Sigmoid colon (tissue), 7 donors: ENCODE measurements around the gene SCN2A. TPM values are rescaled to one million over a fixed set of nuclear protein-coding genes. Genes with fewer than 3 reads are reported as not detected.

Experiments used
- DNase-seq: peaks from one replicate; pipeline ENCODE4 v3.0.0-alpha.2; 2019
- H3K27ac ChIP-seq, 4 donors: fragments of 200-600 bp; sonication (generic); one replicate each; pipeline ENCODE4 v1.5.1; 2016 to 2019; ENCODE audit warnings: mild to moderate bottlenecking in 1 of 4
- H3K27me3 ChIP-seq, 3 donors: fragments of 200-600 bp; sonication (generic); one replicate each; pipeline ENCODE4 v1.5.1; 2019; ENCODE audit warnings: mild to moderate bottlenecking in 1 of 3
- H3K36me3 ChIP-seq, 4 donors: fragments of 200-600 bp; sonication (generic); one replicate each; pipeline ENCODE4 v1.5.1; 2016 to 2019
- H3K4me1 ChIP-seq, 4 donors: fragments of 200-600 bp; sonication (generic); one replicate each; pipeline ENCODE4 v1.5.1; 2017 to 2019
- H3K4me3 ChIP-seq, 4 donors: fragments of 200-600 bp; sonication (generic); one replicate each; pipeline ENCODE4 v1.5.1; 2017 to 2019; ENCODE audit warnings: mild to moderate bottlenecking in 2 of 4, moderate library complexity in 1 of 4
- H3K9me3 ChIP-seq, 4 donors: fragments of 200-600 bp in 3 of 4; sonication (generic) in 3 of 4; one replicate each; pipeline versions ENCODE4 v1.5.1 to v1.6.1; 2013 to 2019
- EP300 ChIP-seq, 4 donors: sonication (generic); formaldehyde crosslinking; IDR thresholded peaks; one replicate each; pipeline ENCODE4 v1.6.1; 2017; ENCODE audit warnings: antibody characterized with exemption in 4 of 4
- POLR2A ChIP-seq, 2 donors: fragments of 450-650 bp; IDR thresholded peaks; one replicate each; pipeline ENCODE4 v1.6.1; 2016; ENCODE audit warnings: antibody characterized with exemption in 2 of 2, mild to moderate bottlenecking in 2 of 2, moderate library complexity in 2 of 2
- POLR2AphosphoS5 ChIP-seq, 4 donors: sonication (generic); formaldehyde crosslinking; IDR thresholded peaks; one replicate each; pipeline ENCODE4 v1.6.1; 2017; ENCODE audit warnings: antibody characterized with exemption in 4 of 4
- WGBS, 2 donors: extraction: QIAGEN DNeasy Blood & Tissue Kit; methylation state at CpG; one replicate each; pipeline ENCODE4 v1.1.7; 2013; 5-methylcytosine and 5-hydroxymethylcytosine counted together
- intact Hi-C: fragments of 100-400 bp; cut with DNase I; formaldehyde crosslinking; loops from one replicate; pipeline ENCODE4 v1.15.1; 2023
- polyA plus RNA-seq, 3 donors: library from polyadenylated mRNA; stranded (reverse); fragments of 200-250 nt; gene quantifications; one replicate each; pipeline ENCODE4 v1.2.3, GENCODE V29; 2013
- total RNA-seq, 4 donors: library from RNA; depleted of rRNA; stranded (reverse); fragments of >200 nt; gene quantifications; one replicate each; pipeline ENCODE4 v1.1.0, GENCODE V29; 2016
- TF ChIP-seq, protein P1 (sequence below), 4 experiments: fragments of 450-650 bp in 3 of 4; fragments of 200-600 bp in 1 of 4; IDR thresholded peaks; one replicate each; pipeline ENCODE4 v1.5.1; 2016 to 2019; ENCODE audit warnings: antibody characterized with exemption in 4 of 4, mild to moderate bottlenecking in 3 of 4, moderate library complexity in 2 of 4
- donor health status: healthy with polysubstance abuse.
- donor health status: Bipolar disorder and iron deficiency.
- donor health status: healthy.

The SCN2A gene
- total and polyA plus RNA-seq, 7 donors = under 0.01 to 1.1 (median 0.58) TPM; not detected in 1

- no peak overlapping the region for H3K27ac ChIP-seq
- intact Hi-C loops = no loop called here
- TF ChIP-seq, protein P1, sequence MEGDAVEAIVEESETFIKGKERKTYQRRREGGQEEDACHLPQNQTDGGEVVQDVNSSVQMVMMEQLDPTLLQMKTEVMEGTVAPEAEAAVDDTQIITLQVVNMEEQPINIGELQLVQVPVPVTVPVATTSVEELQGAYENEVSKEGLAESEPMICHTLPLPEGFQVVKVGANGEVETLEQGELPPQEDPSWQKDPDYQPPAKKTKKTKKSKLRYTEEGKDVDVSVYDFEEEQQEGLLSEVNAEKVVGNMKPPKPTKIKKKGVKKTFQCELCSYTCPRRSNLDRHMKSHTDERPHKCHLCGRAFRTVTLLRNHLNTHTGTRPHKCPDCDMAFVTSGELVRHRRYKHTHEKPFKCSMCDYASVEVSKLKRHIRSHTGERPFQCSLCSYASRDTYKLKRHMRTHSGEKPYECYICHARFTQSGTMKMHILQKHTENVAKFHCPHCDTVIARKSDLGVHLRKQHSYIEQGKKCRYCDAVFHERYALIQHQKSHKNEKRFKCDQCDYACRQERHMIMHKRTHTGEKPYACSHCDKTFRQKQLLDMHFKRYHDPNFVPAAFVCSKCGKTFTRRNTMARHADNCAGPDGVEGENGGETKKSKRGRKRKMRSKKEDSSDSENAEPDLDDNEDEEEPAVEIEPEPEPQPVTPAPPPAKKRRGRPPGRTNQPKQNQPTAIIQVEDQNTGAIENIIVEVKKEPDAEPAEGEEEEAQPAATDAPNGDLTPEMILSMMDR (IDR thresholded peaks at IDR 0.05) = no peak
- TF ChIP-seq POLR2A (IDR thresholded peaks at IDR 0.05) = no peak
- no peaks in the 10 kb centered on the region for H3K36me3 ChIP-seq
- H3K4me3 ChIP-seq = no peak overlapping the region
- H3K9me3 ChIP-seq = no peaks in the 10 kb centered on the region
- DNase-seq = no peak
- H3K4me1 ChIP-seq = no peaks in the 10 kb centered on the region
- H3K27me3 ChIP-seq = peaks cover 0 to 3% (median 0%) of the 10 kb centered on the region in 3 donors
These were observed 193.2 kb downstream of the SCN2A start for GRCh38 chr2:165432234-165432966.

DNA sequence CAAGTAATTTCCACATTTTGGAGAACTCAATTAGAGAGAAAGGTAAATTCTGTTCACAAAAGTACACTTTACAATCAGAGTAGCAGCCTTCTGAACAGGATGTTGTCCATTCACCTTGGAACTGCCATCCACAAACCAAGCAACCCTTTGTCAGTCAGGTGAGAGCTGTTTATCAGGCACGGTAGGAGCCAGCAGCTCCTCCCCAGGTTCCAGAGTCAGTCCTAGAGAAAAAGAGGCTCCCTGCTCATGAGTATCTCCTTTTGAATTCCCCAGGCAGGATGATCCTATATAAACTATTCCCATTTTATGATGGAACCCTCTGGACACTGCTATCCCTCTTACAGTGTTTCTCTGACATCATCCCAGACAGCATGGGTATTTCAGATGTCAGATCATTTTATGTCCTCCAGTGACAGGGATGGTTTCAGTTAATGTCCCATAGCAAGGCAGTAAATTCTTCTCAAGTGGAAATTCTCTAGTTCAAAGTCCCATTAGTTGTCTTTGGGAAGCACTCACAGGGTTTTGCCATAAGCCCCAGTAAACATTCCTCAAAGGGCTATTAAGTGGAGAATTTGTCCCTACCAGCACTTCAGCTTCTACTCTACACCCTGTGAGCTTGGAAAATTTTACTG lies 195.8 kb downstream of the SCN2A start:
- Histone ChIP-seq H3K27me3 (peaks cover 0 to 3% (median 0%) of the 10 kb centered on the region in 3 donors), H3K36me3 (no peaks in the 10 kb centered on the region), H3K9me3 (no peaks in the 10 kb centered on the region), H3K4me1 (no peaks in the 10 kb centered on the region), H3K27ac (no peak overlapping the region), H3K4me3 (no peak overlapping the region)
- 62 to 65% methylated on average over 1 of the region's 1 CpG for WGBS, 2 donors
- no peak for DNase-seq
- intact Hi-C loops = no loop called here
- TF ChIP-seq POLR2AphosphoS5 (IDR thresholded peaks at IDR 0.05) = no peak
- no peak for TF ChIP-seq POLR2A (IDR thresholded peaks at IDR 0.05)
- no peak for TF ChIP-seq EP300 (IDR thresholded peaks at IDR 0.05)
- TF ChIP-seq, protein P1 (IDR thresholded peaks at IDR 0.05) = no peak

DNA sequence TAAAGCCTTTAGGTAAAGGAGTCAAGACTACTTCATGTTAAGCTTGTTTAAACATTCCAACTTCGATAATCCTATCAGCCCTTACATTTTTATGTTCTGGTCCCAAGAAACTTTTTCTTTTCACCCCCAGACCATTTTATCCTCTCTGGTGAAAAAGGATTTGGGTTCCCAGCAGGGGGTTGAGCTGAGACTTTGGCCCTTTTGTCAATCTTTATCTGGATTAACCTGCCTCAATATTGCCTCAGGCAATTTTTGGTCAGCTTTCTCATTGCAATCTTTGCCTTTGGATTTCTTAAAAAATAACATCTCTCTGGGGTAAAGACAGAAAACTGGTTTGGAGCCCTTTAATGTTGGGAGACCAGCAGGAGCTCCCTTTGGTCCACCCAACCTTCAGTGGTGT lies 196.4 kb downstream of the SCN2A start:
- Histone ChIP-seq H3K27ac (no peak overlapping the region), H3K27me3 (peaks cover 0 to 3% (median 0%) of the 10 kb centered on the region in 3 donors), H3K4me3 (no peak overlapping the region), H3K9me3 (no peaks in the 10 kb centered on the region), H3K4me1 (no peaks in the 10 kb centered on the region), H3K36me3 (no peaks in the 10 kb centered on the region)
- 50 to 58% methylated on average over 1 of the region's 1 CpG for WGBS, 2 donors
- no peak for DNase-seq
- no peak for TF ChIP-seq POLR2AphosphoS5 (IDR thresholded peaks at IDR 0.05)
- TF ChIP-seq, protein P1 (IDR thresholded peaks at IDR 0.05) = no peak
- no peak for TF ChIP-seq EP300 (IDR thresholded peaks at IDR 0.05)
- TF ChIP-seq POLR2A (IDR thresholded peaks at IDR 0.05) = no peak
- intact Hi-C loops = no loop called here

GRCh38 chr2:165436559-165436958 lies 197.3 kb downstream of the SCN2A start:
- intact Hi-C loops = no loop called here
- TF ChIP-seq POLR2A (IDR thresholded peaks at IDR 0.05) = no peak
- TF ChIP-seq EP300 (IDR thresholded peaks at IDR 0.05) = no peak
- TF ChIP-seq, protein P1 (IDR thresholded peaks at IDR 0.05) = no peak
- TF ChIP-seq POLR2AphosphoS5 (IDR thresholded peaks at IDR 0.05) = no peak

More at GRCh38 chr2:165436559-165436958, 197.3 kb downstream of the SCN2A start:
- Histone ChIP-seq H3K27me3 (peaks cover 0 to 3% (median 0%) of the 10 kb centered on the region in 3 donors), H3K4me3 (no peak overlapping the region), H3K27ac (no peak overlapping the region), H3K36me3 (no peaks in the 10 kb centered on the region), H3K4me1 (no peaks in the 10 kb centered on the region), H3K9me3 (no peaks in the 10 kb centered on the region)
- 74 to 83% methylated on average over 3 of the region's 3 CpGs for whole genome bisulfite sequencing, 2 donors
- no peak for DNase-seq
